NK-92 treated with Interleukin-12 subunit alpha and Interleukin-12 subunit beta, amount 100 ng/mL, for 24 hours (cell line): ENCODE data around the gene CFAP45.

Experiments used
- DNase-seq: peaks from one replicate; lab custom pipeline; 2025; lab: John Stamatoyannopoulos, UW

CFAP45 gene

DNA sequence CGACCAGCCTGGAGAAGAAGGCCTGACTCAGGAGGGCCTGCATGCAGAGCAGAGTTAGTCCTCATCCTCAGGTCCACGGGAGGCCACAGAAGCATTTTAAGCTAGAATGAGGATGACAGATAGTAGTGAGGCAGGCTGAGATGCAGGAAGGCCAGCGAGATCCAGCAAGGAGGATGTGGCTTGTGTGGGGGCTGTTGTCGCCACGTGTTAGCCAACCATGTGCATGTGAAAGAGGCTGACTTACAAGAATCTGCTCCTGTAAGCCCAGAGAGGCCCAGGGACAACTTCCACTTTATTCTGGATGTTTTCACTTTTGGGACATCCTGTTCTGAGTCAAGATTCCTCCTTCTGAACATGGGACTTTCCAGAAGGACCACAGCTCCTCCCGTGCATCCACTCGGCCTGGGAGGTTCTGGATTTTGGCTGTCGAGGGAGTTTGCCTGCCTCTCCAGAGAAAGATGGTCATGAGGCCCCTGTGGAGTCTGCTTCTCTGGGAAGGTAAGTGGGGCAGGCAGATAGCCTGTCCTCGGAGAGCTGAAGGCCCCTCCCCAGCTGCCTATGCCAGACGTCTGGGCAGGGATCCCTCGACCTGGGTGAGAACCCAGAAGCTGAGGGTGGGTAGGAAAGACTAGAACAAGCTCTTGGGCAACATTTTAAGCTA is 73.4 kb downstream of the CFAP45 start, which contains the start of gene SLAMF8:
TSS of gene SLAMF8 (plus strand) at position 433 of the 661 bp plus-strand sequence. CDS start at position 459, 26 bp downstream.
- DNase-seq = peak; percentile 79

GRCh38 chr1:159825564-159825963 is 74.4 kb downstream of the CFAP45 start:
- no peak for DNase-seq

DNA sequence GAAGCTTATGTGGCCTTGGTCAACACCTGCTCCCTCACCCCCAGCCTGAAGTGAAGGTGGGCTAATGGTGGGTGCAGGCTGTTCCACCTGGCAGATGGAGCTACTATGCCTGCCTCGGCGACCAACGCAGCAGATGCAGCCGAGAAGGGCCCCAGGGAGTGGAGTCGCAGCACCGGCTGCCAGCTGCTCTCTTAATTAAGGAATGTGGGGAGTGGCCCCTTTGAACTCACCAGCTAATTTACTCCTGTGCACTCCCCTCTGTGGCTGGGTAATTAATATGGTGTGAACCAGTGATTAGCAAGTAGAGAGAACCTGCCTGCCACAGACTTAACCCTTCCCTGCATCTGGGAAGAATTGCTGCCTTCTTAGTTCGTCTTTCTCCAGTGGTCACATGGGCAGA is 76.6 kb downstream of the CFAP45 start:
- no peak for DNase-seq
